GM12892 (cell line): ENCODE data around the gene SMPDL3B.

Experiments
- POLR2A ChIP-seq: IDR thresholded peaks from 2 replicates; pipeline ENCODE4 v1.6.1; 2011; ENCODE audit warnings: low read depth, low read length, control low read depth
- TAF1 ChIP-seq: IDR thresholded peaks from 2 replicates; pipeline ENCODE4 v1.6.1; 2011; ENCODE audit warnings: low read depth, mild to moderate bottlenecking, control low read depth, low read length, borderline replicate concordance

GRCh38 chr1:27906759-27907158 is 28.0 kb upstream of the SMPDL3B start:
- no peak for TF ChIP-seq POLR2A
- no peak for TF ChIP-seq TAF1
